Caco-2 (cell line): Measurements from ENCODE around the gene TOP3B. TPM values are rescaled to one million over a fixed set of nuclear protein-coding genes. Genes with fewer than 3 reads are reported as not detected.

Source experiments
- BruUV-seq: library from RNA; stranded (reverse); fragments of 400-500 nt; replicated peaks from 2 replicates; lab custom pipeline; 2021; lab: Mats Ljungman, UMichigan
- CTCF ChIA-PET: fragments of 300-600 bp; sonication (Branson Sonifier 250); formaldehyde crosslinking; loops from one replicate; lab custom pipeline; 2022; ENCODE audit warnings: antibody characterized with exemption; lab: Charles Lee
- POLR2A ChIA-PET: fragments of 300-600 bp; sonication (Branson Sonifier 250); formaldehyde crosslinking; loops from one replicate; lab custom pipeline; 2022; ENCODE audit warnings: antibody characterized with exemption; lab: Charles Lee
- DNase-seq, 2 experiments: peaks; one replicate each; pipeline versions ENCODE4 v3.0.0 to v3.0.0-alpha.2; 2020 to 2022
- H3K27me3 ChIP-seq: replicated peaks from 2 replicates; pipeline ENCODE4 v1.6.0; 2011; ENCODE audit warnings: low read length; ENCODE audit not compliant: control insufficient read depth, insufficient read depth
- H3K36me3 ChIP-seq: 2 replicates; pipeline ENCODE4 v1.5.1; 2011; ENCODE audit warnings: low read length; ENCODE audit not compliant: control insufficient read depth, insufficient read depth
- H3K4me1 ChIP-seq: fragments of 250-450 bp; sonication (Bioruptor Pico); 2 replicates; pipeline ENCODE4 v1.5.1; 2020; ENCODE audit warnings: mild to moderate bottlenecking
- H3K4me3 ChIP-seq: 2 replicates; pipeline ENCODE4 v1.5.1; 2011; ENCODE audit warnings: low read depth, mild to moderate bottlenecking, control low read depth, low read length
- H3K9me3 ChIP-seq: fragments of 250-450 bp; sonication (Bioruptor Pico); 2 replicates; pipeline ENCODE4 v1.5.1; 2020; ENCODE audit warnings: mild to moderate bottlenecking, moderate library complexity
- H3K27ac Mint-ChIP-seq: one replicate; pipeline ENCODE4 v1.8.0; 2022; ENCODE audit warnings: mixed read lengths; ENCODE audit not compliant: unreplicated experiment
- H3K27me3 Mint-ChIP-seq: one replicate; pipeline ENCODE4 v1.8.0; 2022; ENCODE audit warnings: mixed read lengths; ENCODE audit not compliant: insufficient read depth, unreplicated experiment
- H3K36me3 Mint-ChIP-seq: one replicate; pipeline ENCODE4 v1.8.0; 2022; ENCODE audit warnings: mild to moderate bottlenecking, mixed read lengths; ENCODE audit not compliant: insufficient read depth, unreplicated experiment
- H3K4me1 Mint-ChIP-seq: one replicate; pipeline ENCODE4 v1.8.0; 2022; ENCODE audit warnings: low read depth, mixed read lengths; ENCODE audit not compliant: unreplicated experiment
- H3K4me3 Mint-ChIP-seq: one replicate; pipeline ENCODE4 v1.8.0; 2022; ENCODE audit warnings: mild to moderate bottlenecking, moderate library complexity, mixed read lengths; ENCODE audit not compliant: unreplicated experiment
- H3K9me3 Mint-ChIP-seq: one replicate; pipeline ENCODE4 v1.8.0; 2022; ENCODE audit warnings: mixed read lengths; ENCODE audit not compliant: unreplicated experiment
- intact Hi-C: fragments of 100-400 bp; cut with micrococcal nuclease; formaldehyde crosslinking; loops from one replicate; pipeline ENCODE4 v1.10.0; 2022; ENCODE audit not compliant: unreplicated experiment
- total RNA-seq: library from RNA; stranded (reverse); gene quantifications from 2 replicates; pipeline ENCODE4 v1.2.3, GENCODE V29; 2022
- TF ChIP-seq, protein P1 (sequence below), 2 experiments: fragments of 200-600 bp in 1 of 2; IDR thresholded peaks; 1 replicate in 1 of 2; 2 replicates in 1 of 2; pipeline versions ENCODE4 v1.5.1 to v1.8.0; 2011 to 2022; ENCODE audit warnings: antibody characterized with exemption in 1 of 2, control low read depth in 1 of 2, inconsistent platforms in 1 of 2, low read depth in 1 of 2, low read length in 1 of 2, mild to moderate bottlenecking in 1 of 2, moderate library complexity in 1 of 2; ENCODE audit not compliant: insufficient read depth in 1 of 2, severe bottlenecking in 1 of 2, unreplicated experiment in 1 of 2

Gene TOP3B
- total RNA-seq, 1 experiment from 2014 or later, result 63.7 TPM

DNA sequence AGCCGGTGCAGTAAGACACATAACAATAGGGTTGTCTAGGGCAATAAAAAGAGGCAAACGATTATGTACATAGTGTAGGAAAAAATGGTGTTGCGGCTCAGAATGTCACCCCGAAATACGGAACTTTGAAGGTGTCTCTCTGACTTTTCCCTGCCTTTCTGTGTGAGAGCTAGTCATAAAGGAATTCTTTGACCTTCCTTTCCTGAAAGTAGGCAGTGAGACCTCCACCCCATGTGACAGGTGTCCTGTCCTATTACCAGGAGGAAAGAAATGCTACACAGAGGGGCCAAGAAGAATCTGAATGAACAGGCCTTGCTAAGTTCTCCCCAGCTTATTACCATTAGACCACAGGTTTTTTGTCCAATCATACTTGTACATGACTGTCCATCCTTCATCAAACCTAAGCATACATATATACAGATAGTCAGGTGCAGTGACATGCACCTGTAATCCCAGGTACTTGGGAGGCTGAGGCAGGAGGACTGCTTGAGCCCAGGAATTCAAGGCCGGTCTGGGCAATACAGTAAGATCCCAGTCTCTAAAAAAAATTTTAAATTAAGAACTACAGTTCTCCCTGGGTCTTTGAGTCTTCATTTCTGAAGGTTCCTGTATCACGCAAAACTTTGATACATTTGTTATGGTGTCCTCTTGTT is 16.1 kb upstream of the TOP3B start:
- H3K4me3 Mint-ChIP-seq, result no peak overlapping the region
- Histone ChIP-seq H3K4me3 (no peak overlapping the region), H3K36me3 (no peaks in the 10 kb centered on the region), H3K27me3 (no peaks in the 10 kb centered on the region), H3K9me3 (no peaks in the 10 kb centered on the region), H3K4me1 (no peaks in the 10 kb centered on the region)
- H3K36me3 Mint-ChIP-seq, result no peaks in the 10 kb centered on the region
- H3K4me1 Mint-ChIP-seq, result no peaks in the 10 kb centered on the region
- ChIA-PET POLR2A (no interaction called here), CTCF (no interaction called here)
- no peak for DNase-seq
- intact Hi-C loops, result no loop called here
- TF ChIP-seq, protein P1, sequence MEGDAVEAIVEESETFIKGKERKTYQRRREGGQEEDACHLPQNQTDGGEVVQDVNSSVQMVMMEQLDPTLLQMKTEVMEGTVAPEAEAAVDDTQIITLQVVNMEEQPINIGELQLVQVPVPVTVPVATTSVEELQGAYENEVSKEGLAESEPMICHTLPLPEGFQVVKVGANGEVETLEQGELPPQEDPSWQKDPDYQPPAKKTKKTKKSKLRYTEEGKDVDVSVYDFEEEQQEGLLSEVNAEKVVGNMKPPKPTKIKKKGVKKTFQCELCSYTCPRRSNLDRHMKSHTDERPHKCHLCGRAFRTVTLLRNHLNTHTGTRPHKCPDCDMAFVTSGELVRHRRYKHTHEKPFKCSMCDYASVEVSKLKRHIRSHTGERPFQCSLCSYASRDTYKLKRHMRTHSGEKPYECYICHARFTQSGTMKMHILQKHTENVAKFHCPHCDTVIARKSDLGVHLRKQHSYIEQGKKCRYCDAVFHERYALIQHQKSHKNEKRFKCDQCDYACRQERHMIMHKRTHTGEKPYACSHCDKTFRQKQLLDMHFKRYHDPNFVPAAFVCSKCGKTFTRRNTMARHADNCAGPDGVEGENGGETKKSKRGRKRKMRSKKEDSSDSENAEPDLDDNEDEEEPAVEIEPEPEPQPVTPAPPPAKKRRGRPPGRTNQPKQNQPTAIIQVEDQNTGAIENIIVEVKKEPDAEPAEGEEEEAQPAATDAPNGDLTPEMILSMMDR (IDR thresholded peaks at IDR 0.05; ENCODE audit: insufficient read depth in 1 of 2, low read depth in 1 of 2, low read length in 1 of 2, severe bottlenecking in 1 of 2, unreplicated experiment in 1 of 2), result no peak
- no TSS peak for BruUV-seq
- H3K27me3 Mint-ChIP-seq, result peaks cover 2% of the 10 kb centered on the region
- H3K9me3 Mint-ChIP-seq, result no peaks in the 10 kb centered on the region
- no peak overlapping the region for H3K27ac Mint-ChIP-seq

DNA sequence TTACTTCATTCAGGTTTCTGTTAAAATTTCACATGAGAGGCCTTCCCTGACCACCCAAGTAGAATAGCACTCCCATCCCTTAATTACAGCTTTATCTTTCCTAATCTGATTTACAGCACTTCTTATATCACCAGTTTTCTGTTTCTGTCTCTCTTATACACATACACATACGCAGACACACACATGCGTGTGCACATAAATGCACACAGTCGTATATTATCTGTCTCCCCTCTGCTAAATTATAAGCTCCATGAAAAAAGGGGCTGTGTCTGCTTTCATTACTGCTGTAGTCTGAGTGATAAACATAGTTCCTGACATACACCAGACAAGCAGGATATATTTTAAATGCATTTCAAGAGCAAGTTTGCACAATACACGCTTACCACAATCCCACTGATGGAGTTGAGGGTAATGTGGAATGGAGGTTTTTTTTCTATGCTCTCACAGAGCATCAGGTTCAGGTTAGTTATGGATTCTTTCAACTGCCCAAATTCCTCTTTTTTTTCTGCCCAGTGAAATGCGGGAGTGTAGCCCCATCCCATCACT is 13.7 kb upstream of the TOP3B start:
- H3K27me3 ChIP-seq, result no peaks in the 10 kb centered on the region
- no peak overlapping the region for H3K4me3 ChIP-seq
- intact Hi-C loops, result no loop called here
- CTCF ChIA-PET, result no interaction called here
- Mint-ChIP-seq H3K4me1 (no peaks in the 10 kb centered on the region), H3K27ac (no peak overlapping the region), H3K27me3 (peaks cover 2% of the 10 kb centered on the region), H3K9me3 (no peaks in the 10 kb centered on the region), H3K36me3 (no peaks in the 10 kb centered on the region), H3K4me3 (no peak overlapping the region)
- no peaks in the 10 kb centered on the region for H3K4me1 ChIP-seq
- TF ChIP-seq, protein P1 (IDR thresholded peaks at IDR 0.05; ENCODE audit: insufficient read depth in 1 of 2, low read depth in 1 of 2, low read length in 1 of 2, severe bottlenecking in 1 of 2, unreplicated experiment in 1 of 2), result no peak
- no peak for DNase-seq
- POLR2A ChIA-PET, result no interaction called here
- no TSS peak for BruUV-seq
- H3K9me3 ChIP-seq, result no peaks in the 10 kb centered on the region
- no peaks in the 10 kb centered on the region for H3K36me3 ChIP-seq

DNA sequence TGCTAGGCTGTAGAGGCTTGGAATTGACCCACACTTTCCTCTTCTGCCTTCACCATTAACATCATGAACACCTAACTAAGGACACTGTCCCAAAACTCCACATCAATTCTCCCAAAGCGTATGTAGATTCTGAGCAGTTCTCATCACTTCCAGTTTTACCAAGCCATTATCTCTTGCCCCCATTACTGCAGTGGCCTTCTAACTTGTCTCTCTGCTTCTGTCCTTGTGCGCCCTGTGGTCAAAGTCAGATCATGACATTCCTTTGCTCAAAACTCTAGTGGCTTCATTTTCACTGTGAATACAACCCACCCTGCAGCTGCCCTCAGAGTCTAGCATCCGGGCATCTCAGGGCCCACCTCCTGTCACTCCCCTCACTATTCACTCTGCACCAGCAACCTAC is 13.1 kb upstream of the TOP3B start:
- no peaks in the 10 kb centered on the region for H3K4me1 Mint-ChIP-seq
- Histone ChIP-seq H3K36me3 (no peaks in the 10 kb centered on the region), H3K27me3 (no peaks in the 10 kb centered on the region), H3K4me3 (no peak overlapping the region), H3K9me3 (no peaks in the 10 kb centered on the region), H3K4me1 (no peaks in the 10 kb centered on the region)
- no peaks in the 10 kb centered on the region for H3K36me3 Mint-ChIP-seq
- no peaks in the 10 kb centered on the region for H3K9me3 Mint-ChIP-seq
- ChIA-PET POLR2A (no interaction called here), CTCF (no interaction called here)
- intact Hi-C loops, result no loop called here
- H3K27me3 Mint-ChIP-seq, result no peaks in the 10 kb centered on the region
- no TSS peak for BruUV-seq
- TF ChIP-seq, protein P1 (IDR thresholded peaks at IDR 0.05; ENCODE audit: insufficient read depth in 1 of 2, low read depth in 1 of 2, low read length in 1 of 2, severe bottlenecking in 1 of 2, unreplicated experiment in 1 of 2), result no peak
- H3K4me3 Mint-ChIP-seq, result no peak overlapping the region
- DNase-seq, result no peak
- H3K27ac Mint-ChIP-seq, result no peak overlapping the region
